Measurements from ENCODE around the gene CHN2.

CHN2 gene

DNA sequence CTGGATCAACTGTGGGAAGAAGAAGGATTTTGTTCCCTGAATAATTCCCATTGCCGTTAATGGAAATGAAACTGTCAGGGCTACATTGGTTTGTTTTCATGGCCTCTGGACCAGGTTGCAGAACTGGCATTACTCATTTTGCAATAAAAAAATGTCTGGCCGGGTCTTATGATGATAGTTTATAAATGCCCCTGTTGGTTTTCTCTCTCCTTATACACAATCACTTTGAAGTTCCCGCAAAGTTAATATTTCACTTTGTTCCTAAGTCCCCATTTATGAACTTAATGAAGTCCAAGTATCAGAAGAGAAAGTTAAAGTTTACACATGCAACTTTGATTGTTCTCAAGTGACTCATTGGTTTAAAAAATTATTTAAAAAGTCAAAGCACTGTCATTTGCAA lies 218.3 kb downstream of the CHN2 start:
- DNase-seq: no peak

DNA sequence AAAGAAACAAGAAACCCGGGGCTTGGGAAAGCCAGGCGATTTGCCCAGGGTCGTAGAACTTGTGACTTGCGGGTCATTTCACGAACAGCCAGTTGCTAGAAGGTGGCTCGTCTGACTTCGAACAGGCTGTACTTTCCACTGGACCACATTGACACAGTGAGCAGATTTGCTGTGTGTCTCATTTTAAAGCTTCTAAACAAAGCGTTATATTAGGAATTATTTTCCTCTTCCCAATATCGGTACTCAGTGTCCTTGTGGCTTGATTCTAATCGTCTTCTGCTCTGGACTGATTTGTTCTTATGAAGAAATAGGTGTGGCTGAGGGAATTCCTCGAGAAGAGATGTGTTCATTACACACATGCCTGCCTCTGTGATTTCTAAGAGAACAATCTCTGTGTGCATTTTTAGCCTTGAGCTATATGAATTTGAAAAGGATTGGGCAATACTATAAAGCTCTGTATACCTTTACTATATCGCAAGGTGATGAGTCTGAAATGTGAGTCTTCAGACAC lies 219.1 kb downstream of the CHN2 start:
- DNase-seq: no peak

DNA sequence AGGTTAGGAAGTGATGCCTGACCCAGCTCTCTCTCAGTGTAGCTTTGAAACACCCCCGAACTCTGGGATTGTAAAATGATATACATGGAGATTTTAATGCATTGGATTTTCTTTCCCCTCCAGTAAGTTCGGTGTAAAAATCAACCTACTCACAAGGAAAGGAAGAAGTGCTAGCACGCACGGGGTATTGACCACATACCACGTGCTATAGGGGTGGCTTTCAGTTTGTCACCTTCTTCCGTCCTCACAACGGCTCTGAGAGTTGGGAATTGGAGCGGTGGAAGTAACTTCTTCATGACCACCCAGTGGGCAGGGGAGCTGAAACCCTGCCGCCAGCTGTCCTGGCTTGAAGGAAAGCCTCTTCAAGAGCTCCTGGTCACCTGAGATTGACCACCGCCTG lies 219.6 kb downstream of the CHN2 start:
- DNase-seq: no peak

DNA sequence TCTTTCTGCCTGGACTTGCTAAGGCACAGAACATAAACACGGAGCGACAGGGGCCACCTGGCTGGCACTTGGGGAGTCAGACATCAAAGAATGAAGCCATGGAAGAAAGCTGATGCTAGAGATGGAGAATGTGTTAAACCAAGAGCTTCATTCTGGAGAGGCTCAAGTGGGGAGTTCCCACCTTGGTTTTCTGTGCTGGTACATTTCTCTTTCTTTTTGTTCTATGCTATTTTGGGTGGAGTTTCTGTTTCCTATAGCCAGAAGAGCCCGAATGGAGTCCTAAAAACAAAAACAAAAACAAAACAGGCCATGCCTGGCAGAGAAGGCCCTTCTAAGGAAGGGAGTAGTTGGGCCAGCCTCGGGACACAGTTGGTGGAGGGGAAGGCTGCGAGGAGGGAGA lies 220.6 kb downstream of the CHN2 start:
- DNase-seq: no peak

DNA sequence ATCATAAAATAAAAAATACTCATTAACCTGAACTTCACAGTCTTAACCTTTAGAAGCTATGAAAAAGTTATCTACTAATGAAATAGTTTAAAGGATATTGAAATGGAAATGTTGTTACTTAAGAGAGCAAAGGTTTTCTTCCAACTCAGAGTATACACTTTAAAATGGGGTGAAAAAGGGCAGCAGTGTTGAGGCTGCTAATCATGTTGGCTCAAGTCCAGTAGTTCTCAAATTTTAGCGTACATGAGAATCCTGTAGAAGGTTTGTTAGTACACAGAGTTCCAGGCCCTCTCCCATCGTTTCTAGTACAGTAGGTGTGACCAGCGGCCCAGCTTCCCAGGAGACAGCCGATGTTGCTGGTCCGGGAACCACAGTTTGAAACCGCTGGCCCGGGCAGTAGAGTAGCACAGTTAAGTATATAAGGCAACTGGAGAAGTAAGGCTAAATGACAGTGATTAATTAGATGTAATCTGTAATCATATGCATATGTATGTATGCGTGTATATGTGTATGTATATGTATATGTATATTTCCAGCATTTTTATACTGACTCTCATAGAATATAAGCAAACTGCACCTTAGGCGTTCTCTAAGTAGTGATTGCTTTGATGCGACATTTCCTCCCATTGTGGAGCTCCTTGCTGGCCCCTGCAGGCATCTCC lies 221.8 kb downstream of the CHN2 start:
- no peak for DNase-seq

DNA sequence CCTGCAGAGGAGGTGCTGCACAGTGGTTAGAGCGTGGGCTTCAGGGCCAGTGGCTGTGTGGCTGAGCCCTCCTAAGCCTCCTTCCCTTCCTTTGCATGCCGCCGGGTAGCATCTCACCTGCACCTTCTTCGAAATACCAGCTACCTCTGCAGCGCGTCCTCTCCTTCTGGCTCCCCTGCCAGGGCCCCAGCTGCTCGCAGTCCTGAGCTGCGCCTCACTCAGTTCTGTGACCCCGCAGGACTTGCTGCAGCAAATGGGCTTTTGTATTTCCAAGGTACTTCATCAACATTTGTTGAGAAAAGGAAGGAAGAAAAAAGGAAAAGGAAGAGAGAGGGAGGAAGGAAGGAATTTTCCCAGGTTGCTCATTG lies 222.3 kb downstream of the CHN2 start:
- DNase-seq: no peak

DNA sequence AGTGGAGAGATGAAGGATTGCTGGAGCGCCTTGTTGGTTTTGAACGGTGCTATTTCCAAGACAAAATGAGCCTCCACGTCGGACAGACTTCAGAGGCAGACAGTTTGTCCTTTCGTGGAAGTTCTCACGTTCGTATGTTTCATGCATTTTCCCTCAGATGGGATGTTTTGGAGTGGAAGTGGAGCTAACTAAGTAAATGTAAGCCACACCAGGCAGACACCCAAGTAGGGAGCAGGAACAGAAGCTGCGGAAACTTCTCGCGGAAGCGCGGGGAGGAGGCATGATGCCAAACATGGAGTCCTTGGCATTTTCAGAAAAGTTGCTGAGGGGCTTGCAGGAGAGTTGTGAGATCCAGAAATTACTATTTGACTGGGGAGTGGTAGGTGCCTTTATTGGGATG lies 223.5 kb downstream of the CHN2 start:
- DNase-seq: no peak

DNA sequence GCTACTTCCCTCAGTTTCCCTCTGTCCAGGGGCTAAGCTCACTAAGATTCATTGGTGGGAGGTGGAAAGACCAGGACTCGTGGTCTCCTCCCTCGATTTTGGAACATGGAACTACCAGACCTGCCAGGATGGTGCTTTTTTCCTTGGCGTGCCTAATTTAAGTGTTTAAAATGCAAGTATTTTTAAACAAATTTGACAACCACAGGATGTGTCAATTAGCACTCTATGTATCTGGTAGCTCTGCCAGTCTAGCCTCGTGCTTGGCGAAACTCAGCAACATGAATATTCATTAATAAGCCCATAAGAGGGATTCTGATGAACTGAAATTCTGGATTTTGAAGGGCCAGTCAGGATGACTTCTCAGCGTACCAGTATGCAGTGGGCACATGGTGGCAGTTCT lies 224.1 kb downstream of the CHN2 start:
- DNase-seq: no peak

DNA sequence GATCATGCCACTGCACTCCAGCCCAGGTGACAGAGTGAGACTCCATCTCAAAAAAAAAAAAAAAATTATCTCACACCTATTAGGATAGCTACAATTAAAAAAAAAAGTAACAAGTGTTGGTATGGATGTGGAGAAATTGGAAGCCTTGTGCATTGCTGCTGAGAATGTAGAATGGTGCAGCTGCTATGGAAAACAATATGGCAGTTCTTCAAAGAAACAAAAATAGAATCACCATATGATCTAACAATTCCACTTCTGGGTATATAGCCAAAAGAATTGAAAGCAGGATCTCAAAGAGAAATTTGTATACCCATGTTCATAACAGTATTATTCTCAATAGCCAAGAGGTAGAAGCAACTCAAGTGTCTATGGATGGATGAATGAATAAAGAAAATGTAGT lies 225.4 kb downstream of the CHN2 start:
- no peak for DNase-seq

DNA sequence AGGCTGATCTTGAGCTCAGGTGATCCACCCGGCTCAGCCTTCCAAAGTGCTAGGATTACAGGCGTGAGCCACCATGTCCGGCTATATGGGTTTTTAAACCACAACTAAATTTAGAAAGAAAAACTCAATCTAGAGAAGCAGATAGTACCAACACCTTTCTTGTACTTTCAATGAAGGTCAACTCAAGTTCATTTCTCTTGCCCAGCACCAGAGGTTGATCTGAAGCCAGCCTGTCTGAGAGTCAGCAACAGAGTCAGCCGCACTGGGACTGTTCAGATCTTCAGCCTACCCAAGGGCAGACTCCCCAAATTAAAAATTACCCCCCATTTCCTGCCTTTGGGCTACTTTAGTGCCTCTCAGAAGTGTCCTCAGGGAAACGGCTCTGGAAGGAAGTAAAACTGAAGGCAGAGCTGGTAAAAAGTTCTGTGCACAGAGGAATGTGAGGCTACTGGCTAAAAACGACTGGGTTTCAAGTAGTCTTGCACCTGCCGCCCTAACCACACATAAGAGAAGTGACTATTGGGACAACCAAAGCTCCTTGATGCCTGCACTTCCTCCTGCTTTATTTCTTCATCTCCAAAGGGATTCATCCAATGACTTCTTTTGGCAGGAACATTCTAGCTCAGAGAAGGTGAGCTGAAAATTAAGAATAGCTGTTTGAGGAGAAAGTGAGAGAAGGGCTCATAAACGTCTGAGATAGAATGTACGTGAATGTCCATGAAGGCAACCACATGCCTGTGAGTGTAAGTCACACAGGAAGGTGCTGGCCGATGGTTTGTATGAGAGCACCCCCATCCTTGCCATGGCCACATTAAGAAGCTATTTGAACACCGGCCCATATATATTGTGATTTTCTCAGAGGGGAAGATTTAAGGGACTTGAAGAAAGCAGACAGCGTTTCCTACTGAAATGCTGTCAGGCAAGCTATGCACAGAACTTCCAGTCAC lies 226.7 kb downstream of the CHN2 start:
- no peak for DNase-seq

DNA sequence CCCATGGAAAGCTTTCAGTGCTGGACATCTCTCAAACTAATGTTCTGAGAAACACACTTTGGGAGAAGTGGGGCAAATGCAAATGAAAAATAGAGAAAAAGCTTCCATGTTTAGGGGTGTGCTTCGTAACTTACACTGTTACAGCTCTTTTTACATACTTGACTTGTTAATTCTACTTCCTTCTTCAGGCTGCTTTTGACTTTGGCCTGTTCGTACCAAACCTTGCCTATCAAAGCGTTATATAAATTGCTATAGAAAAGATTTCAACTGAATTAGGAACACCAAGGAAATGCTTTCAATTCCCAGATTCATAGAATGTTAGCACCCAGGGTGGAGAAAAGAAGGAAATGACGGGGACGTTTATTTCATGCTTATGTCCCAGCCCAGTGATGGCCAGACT lies 228.3 kb downstream of the CHN2 start:
- DNase-seq: no peak

DNA sequence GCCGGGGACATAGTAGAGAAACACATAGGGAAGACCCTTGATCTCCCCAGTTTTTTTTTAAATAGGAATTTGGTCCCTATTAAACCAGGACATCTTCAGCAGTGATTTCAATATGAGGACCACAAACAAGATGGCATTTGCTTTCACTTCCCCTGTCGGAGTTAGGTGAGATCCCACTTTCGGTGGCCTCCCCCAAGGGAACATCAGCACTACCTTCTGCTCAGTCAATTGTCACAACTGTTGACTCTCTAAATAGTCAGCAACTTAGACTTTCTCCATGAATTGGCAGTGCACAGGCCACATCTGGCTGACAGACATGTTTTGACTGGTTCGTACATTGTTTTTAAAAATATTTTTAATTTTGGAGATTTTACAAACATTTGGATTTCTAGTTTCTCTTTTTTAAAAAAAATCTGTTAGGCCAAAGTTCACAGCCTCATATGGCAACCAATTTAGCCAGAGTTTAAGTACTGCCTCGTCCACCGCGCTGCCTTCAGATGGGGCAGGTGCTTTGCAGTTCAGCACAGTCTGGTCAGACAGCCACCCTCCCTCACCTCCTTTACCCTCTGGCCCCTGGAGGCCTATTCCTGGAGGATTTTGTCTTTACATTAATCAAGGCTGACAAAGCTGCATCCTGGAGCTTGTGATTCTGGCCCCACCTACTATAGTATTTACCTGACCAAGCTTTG lies 229.9 kb downstream of the CHN2 start:
- DNase-seq: no peak

DNA sequence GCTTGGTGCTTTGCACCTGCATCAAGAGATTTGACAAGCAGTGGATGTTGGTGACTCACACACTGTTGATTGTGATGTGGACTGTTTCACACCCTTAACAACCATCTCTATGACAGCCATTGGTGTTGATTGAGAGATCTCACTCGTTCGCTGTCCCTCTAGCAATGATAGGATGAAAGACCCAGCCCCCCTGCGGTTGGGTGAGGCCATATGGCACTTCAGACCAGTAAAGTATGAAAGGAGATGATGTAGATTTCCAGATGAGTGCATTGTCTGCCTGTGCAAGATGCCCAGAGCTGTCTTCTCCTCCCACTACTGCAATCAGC lies 230.4 kb downstream of the CHN2 start:
- DNase-seq: no peak

DNA sequence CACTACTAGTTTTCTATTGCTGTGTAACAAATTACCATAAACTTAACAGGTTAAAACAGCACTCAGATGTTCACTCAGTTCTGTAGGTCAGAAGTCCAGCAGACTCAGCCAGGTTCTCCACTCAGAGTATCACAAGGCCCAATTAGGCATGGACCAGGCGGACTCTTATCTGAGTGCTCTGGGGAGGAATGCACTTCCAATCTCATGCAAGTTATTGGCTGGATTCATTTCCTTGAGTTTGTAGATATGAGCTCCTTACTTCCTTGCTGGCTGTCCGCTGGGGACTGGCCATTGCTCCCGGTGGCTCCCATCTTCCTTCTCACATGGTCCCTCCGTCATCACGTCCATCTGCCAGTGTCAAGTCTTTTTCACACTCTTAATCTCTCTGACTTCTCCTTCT lies 232.0 kb downstream of the CHN2 start:
- DNase-seq: no peak

DNA sequence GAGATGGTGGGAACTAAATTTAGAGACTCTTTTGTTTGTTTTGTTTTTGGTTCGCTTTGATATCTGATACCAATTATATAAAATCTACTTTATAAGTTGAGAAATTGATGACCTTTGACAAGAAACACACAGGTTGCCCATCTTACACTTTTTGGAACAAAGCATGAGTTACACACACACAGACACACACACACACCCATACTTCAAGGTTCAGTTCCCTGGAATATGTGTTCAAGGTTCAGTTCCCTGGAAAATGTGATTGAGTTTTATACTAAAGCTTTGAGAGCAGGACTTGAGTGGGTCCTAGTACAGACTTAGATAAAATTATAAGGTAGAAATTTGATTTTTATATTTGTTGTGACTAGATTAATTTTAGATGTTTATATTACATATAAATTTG lies 234.8 kb downstream of the CHN2 start:
- no peak for DNase-seq

DNA sequence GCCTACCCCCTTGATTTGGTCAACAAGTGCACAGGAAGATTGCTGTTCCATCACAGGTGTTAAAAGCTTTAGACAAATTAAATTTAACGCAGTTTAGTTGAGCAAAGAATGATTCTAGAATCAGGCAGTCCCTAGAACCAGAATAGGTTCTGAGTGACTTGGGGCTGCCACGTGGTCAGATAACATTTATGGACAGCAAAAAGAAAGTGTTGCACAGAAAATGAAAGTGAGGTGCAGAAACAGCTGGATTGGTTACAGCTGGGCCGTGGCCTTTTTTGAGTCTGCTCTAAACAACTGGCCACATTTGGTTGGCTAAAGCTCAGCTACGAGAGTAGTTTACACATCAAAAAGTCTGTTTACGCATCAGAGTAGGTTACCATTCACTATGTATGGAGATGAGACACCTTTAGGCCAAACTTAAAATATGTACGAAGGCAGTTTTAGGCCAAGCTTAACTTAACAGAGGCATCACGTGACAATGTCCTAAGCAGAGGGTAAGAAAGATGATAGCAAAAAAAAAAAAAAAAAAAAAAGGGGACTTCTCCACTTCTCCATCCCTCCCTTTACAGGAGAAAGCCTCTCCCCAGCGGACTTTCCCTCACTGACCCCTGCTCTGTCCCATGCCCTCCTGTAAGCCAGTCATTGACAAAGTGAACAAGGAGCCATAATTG lies 235.8 kb downstream of the CHN2 start:
- DNase-seq: no peak

DNA sequence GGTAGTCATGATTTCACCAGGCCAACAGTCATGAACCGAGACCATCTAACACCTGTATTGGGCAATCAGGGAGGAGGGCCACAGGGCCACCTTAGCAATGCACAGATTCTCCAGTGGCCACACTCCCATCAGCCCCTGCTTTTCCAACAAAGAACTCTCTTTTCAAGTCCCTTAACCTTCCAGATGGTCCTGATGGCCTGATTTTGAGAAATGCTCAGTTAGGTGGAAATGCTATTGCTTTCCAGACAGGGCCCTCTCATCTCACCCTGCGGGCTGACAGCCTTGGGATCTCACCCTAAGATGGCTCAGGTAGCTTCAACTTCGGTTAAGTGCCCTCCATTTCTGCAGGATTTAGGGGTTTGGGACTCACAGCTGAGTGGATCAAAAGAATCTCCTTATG lies 237.1 kb downstream of the CHN2 start:
- no peak for DNase-seq

DNA sequence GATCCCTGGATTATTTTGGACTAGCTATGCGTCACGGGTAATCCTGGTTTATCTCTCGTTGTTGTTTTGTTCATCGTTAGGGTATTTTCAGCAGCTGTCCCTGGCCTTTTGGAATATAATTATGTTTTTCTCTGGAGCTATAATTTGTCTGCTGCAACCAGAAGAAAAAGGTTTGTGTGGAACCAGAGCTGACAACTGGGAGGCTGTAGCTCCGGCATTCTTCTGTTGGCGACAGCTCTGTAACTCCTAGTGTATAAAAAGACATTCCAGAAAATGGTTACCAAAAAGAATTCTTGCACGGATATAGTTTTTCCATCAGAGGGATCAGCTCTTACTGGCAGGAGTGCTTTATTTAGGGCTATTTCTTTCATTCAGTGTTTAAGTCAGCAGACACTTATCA lies 238.1 kb downstream of the CHN2 start:
- DNase-seq: no peak

DNA sequence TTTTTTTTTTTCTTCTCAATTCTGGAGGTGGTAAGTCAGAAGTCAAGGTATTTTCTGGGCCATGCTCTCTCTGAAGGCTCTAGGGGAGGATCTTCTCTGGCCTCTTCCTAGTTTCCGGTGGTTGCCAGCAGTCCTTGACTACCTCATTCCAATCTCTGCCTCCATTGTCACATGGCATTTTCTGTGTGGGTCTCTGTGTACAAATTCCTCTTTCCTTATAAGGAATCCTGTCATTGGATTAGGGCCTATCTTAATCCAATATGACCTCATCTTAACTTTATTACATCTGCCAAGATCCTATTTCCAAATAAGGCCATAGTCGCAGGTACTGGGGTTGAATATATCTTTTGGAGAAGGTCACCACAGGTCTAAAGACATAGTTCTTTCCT lies 239.8 kb downstream of the CHN2 start:
- peak; percentile 8 for DNase-seq

DNA sequence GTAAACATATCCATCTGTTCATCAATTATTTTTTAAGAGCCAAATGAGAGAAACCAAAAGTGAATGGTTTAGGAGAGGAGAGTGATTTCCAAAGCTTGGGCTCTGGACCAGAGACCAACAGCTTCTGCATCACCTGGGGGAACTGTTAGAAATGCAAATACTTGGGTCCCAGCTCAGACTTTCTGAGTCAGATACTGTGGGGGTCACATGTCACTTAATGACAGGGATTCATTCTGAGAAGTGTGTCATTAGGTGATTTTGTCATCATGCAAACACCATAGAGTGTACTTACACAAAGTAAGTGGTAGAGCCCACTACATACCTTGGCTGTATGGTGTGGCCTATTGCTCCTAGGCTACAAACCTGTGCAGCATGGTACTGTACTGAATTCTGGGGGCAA lies 240.6 kb downstream of the CHN2 start:
- DNase-seq: no peak

DNA sequence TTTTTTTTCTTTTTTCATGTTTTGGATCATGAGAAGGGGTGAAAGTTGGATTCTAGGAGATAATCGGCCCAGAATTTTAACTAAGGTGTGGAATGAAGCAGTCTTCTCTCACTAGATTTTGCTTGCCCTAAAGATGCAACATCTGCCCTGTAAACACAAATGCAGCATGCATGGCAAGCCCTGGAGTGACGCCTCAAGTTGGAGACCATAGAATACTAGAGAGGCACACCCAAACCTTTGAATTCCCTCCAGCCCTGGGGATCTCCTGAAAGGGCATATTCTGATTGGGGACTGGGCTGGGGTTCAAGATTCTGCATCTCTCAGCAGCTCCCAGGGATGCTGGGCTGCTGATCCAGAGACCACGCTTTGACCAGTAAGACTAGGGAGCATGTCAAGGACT lies 241.3 kb downstream of the CHN2 start:
- DNase-seq: no peak

DNA sequence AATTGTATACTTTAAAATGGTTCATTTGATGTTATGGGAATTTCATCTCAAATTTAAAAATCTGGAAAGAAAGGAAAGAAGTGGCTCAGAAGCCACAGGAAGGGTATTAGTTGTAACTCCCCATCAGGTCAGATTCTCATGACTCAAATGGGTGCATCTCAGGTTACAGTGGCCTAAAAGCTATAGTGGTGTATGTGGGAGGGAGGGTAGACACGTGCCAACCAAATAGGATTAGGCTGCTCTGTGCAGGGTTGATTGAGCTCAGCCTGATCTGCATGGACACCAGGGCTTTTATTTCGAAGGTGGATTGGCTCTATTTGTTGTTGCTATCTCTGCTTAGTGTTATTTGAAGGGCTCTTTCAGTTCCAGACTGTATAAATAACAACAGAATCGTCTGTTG lies 247.6 kb downstream of the CHN2 start:
- DNase-seq: peak; percentile 17

DNA sequence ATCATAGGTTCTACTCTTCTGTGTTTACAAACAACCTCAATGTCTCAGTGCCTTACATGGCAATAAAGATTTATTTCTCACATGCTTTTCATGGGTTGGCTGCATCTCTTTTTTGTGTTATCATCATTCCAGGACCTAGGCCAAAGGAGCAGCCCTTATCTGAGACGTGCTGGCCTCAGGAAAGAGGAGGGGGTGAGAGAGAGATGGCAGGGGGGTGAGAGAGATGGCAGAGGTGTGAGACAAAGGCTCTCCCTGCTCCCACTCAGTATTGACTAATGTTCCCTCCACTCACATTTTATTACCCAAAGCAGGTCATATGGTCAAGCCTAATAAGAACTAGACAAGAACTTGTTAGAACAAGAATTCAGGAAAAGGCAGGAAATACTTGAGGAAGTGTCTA lies 249.0 kb downstream of the CHN2 start:
- DNase-seq: no peak

All from fibroblast of skin of scalp (primary cell).